Ovary (tissue), 9 donors: ENCODE measurements around the gene PSMB1. TPM values are rescaled to one million over a fixed set of nuclear protein-coding genes. Genes with fewer than 3 reads are reported as not detected.

ENCODE experiments used
- DNase-seq, 5 donors: peaks; one replicate each; pipeline ENCODE4 v3.0.0-alpha.2; 2019 to 2020
- H3K27ac ChIP-seq, 2 donors: fragments of 200-600 bp; one replicate each; pipeline versions ENCODE4 v1.5.1 to v1.8.0; 2019 to 2022
- H3K27me3 ChIP-seq: fragments of 200-600 bp; one replicate; pipeline ENCODE4 v1.8.0; 2022
- H3K36me3 ChIP-seq: fragments of 200-600 bp; sonication (generic); one replicate; pipeline ENCODE4 v1.5.1; 2019
- H3K4me1 ChIP-seq: one replicate; pipeline ENCODE4 v1.8.1; 2013; ENCODE audit warnings: mild to moderate bottlenecking, moderate library complexity; ENCODE audit not compliant: insufficient read depth
- H3K4me3 ChIP-seq: fragments of 200-600 bp; sonication (generic); one replicate; pipeline ENCODE4 v1.5.1; 2017
- H3K9me3 ChIP-seq, 2 donors: fragments of 200-600 bp in 1 of 2; sonication (generic) in 1 of 2; one replicate each; pipeline versions ENCODE4 v1.5.1 to v1.8.1; 2013 to 2019; ENCODE audit warnings: mild to moderate bottlenecking in 1 of 2, moderate library complexity in 1 of 2
- EP300 ChIP-seq: sonication (generic); formaldehyde crosslinking; IDR thresholded peaks from one replicate; pipeline ENCODE4 v1.6.1; 2017; ENCODE audit warnings: antibody characterized with exemption
- POLR2A ChIP-seq: fragments of 450-650 bp; IDR thresholded peaks from one replicate; pipeline ENCODE4 v1.6.1; 2017; ENCODE audit warnings: antibody characterized with exemption, mild to moderate bottlenecking, moderate library complexity
- WGBS, 3 donors: extraction: QIAGEN DNeasy Blood & Tissue Kit in 1 of 3; methylation state at CpG; one replicate each; pipeline versions ENCODE4 v1.1.5 to v1.1.7; 2013 to 2017; 5-methylcytosine and 5-hydroxymethylcytosine counted together
- intact Hi-C, 4 donors: fragments of 100-400 bp; cut with DNase I; formaldehyde crosslinking; loops; one replicate each; pipeline versions ENCODE4 v1.11.0 to v1.15.1; 2022 to 2023
- polyA plus RNA-seq, 2 donors: library from polyadenylated mRNA; stranded (reverse); fragments of 200-250 nt in 1 of 2; fragments of 350-450 nt in 1 of 2; fragmentation: Illumina TruSeq in 1 of 2; extraction: RNeasy Lipid Tissue Mini Kit (QIAGEN cat#74804) in 1 of 2; gene quantifications; one replicate each; pipeline ENCODE4 v1.2.3, GENCODE V29; 2013 to 2014
- total RNA-seq, 7 donors: library from RNA; depleted of rRNA in 2 of 7; stranded (reverse); fragments of >200 nt in 2 of 7; fragmentation: NEBNext Ultra II Directional in 3 of 7; extraction: Animal tissue kit (Norgen Biotek cat#: 25700) in 3 of 7; gene quantifications; one replicate each; pipeline versions ENCODE4 v1.1.0 to v1.2.4, GENCODE V29; 2016 to 2023
- TF ChIP-seq, protein P1 (sequence below), 3 donors: fragments of 450-650 bp in 2 of 3; fragments of 200-600 bp in 1 of 3; IDR thresholded peaks; one replicate each; pipeline versions ENCODE4 v1.5.1 to v1.8.0; 2016 to 2022; ENCODE audit warnings: antibody characterized with exemption in 3 of 3, mild to moderate bottlenecking in 1 of 3
- donor health status: DM: no; HTN: no; CAD: no; lungs with moderate emphysema.
- donor health status: DM: no; HTN: no; CAD: no.
- donor health status: Bipolar disorder and iron deficiency.
- donor health status: DM: yes; HTN: yes; CAD: no.
- donor health status: DM: no; HTN: no; CAD: no.
- donor health status: DM: yes; HTN: yes; CAD: no.

The PSMB1 gene
- total and polyA plus RNA-seq, 9 donors = 110 to 211 (median 127) TPM

DNA sequence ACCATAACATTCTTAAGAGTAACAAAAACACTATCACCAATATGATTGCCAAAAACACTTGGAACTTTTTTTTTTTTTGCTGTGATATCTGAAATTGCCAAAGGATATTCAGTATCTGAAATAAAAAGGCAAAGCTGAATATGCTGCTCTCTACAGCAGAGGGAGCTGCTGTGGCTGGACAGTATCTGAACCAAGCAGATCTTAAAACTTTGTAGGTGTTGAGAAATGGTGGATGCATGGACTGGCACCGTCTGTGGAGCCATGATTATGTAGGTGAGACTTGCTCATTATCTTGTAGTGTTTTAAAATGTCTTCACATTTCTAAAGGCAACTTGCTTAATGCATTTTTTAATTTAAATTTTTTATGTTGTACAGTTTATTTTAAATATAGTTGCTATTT lies 22.1 kb upstream of the PSMB1 start:
- no peak for DNase-seq
- H3K4me1 ChIP-seq = no peaks in the 10 kb centered on the region
- H3K4me3 ChIP-seq = no peak overlapping the region
- H3K36me3 ChIP-seq = no peaks in the 10 kb centered on the region
- TF ChIP-seq POLR2A = no peak
- TF ChIP-seq, protein P1, sequence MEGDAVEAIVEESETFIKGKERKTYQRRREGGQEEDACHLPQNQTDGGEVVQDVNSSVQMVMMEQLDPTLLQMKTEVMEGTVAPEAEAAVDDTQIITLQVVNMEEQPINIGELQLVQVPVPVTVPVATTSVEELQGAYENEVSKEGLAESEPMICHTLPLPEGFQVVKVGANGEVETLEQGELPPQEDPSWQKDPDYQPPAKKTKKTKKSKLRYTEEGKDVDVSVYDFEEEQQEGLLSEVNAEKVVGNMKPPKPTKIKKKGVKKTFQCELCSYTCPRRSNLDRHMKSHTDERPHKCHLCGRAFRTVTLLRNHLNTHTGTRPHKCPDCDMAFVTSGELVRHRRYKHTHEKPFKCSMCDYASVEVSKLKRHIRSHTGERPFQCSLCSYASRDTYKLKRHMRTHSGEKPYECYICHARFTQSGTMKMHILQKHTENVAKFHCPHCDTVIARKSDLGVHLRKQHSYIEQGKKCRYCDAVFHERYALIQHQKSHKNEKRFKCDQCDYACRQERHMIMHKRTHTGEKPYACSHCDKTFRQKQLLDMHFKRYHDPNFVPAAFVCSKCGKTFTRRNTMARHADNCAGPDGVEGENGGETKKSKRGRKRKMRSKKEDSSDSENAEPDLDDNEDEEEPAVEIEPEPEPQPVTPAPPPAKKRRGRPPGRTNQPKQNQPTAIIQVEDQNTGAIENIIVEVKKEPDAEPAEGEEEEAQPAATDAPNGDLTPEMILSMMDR (IDR thresholded peaks at IDR 0.05) = no peak
- no peak for TF ChIP-seq EP300
- no peaks in the 10 kb centered on the region for H3K9me3 ChIP-seq
- no peaks in the 10 kb centered on the region for H3K27me3 ChIP-seq
- no peak overlapping the region for H3K27ac ChIP-seq
- 85 to 91% (median 89%) methylated on average over 1 of the region's 1 CpG for WGBS, 3 donors
- intact Hi-C loops = no loop called here

DNA sequence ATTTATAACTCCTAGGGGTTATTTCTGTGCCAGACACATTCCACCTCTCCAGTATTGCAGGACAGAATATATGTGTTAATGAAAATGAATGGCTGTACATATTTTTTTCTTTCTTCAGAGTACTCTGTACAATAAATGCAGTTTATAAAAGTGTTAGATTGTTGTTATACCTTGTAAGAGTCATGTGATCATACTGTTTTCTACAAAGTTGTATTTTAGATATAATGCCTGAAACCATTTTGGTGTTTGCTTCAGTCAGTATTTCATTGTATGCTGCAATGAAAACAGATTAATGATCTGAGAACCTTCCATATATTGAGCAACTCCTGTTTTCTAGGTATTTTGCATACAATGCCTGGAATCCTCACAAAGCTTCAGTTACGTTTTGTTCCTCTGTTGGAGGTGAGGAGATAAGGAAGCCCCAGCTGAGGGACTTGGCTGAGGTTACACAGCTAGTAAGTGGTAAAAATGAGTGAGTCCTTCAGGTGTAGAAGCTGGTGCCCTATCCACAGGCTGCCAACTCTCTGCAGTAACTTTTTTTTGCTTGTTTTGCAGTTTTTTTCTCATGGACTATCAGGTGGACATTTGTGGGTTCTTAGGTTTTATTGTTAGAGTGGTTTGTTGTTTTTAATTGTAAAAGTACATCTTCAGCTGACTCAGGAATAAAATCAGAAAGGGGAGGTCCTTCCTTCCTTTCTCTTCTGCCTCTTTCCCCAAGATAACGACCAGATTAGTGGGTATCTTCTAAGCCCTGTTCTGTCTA lies 19.8 kb upstream of the PSMB1 start:
- no peaks in the 10 kb centered on the region for H3K36me3 ChIP-seq
- H3K27ac ChIP-seq = no peak overlapping the region
- intact Hi-C loops = no loop called here
- H3K4me3 ChIP-seq = no peak overlapping the region
- no peak for DNase-seq
- H3K9me3 ChIP-seq = no peaks in the 10 kb centered on the region
- no peaks in the 10 kb centered on the region for H3K27me3 ChIP-seq
- WGBS, 3 donors = 69 to 81% (median 76%) methylated on average over 2 of the region's 2 CpGs
- TF ChIP-seq EP300 (no peak), POLR2A (no peak)
- TF ChIP-seq, protein P1 (IDR thresholded peaks at IDR 0.05) = no peak
- no peaks in the 10 kb centered on the region for H3K4me1 ChIP-seq

GRCh38 chr6:170564936-170565530 lies 11.9 kb upstream of the PSMB1 start:
- no peak for DNase-seq
- Histone ChIP-seq H3K9me3 (no peaks in the 10 kb centered on the region), H3K36me3 (no peaks in the 10 kb centered on the region), H3K4me1 (no peaks in the 10 kb centered on the region), H3K27me3 (no peaks in the 10 kb centered on the region), H3K4me3 (no peak overlapping the region), H3K27ac (no peak overlapping the region)
- intact Hi-C loops = no loop called here
- TF ChIP-seq EP300 = no peak
- 94 to 98% (median 96%) methylated on average over 8 of the region's 8 CpGs for WGBS, 3 donors

- no peak overlapping the region for H3K27ac ChIP-seq
- no peaks in the 10 kb centered on the region for H3K36me3 ChIP-seq
- H3K27me3 ChIP-seq = no peaks in the 10 kb centered on the region
- intact Hi-C loops = no loop called here
- no peak overlapping the region for H3K4me3 ChIP-seq
- TF ChIP-seq, protein P1 (IDR thresholded peaks at IDR 0.05) = no peak
- TF ChIP-seq EP300 (no peak), POLR2A (no peak)
- DNase-seq = no peak
- no peaks in the 10 kb centered on the region for H3K9me3 ChIP-seq
- no peaks in the 10 kb centered on the region for H3K4me1 ChIP-seq
- 92 to 93% (median 93%) methylated on average over 4 of the region's 4 CpGs for WGBS, 3 donors
These were observed 8.4 kb upstream of the PSMB1 start for GRCh38 chr6:170561555-170561954.

- intact Hi-C loops = no loop called here
- H3K4me1 ChIP-seq = peaks cover 7% of the 10 kb centered on the region
- no peak overlapping the region for H3K27ac ChIP-seq
- peak overlapping the region; percentile 84 for H3K4me3 ChIP-seq
- H3K9me3 ChIP-seq = no peaks in the 10 kb centered on the region
- no peak for DNase-seq
- no peaks in the 10 kb centered on the region for H3K27me3 ChIP-seq
- no peaks in the 10 kb centered on the region for H3K36me3 ChIP-seq
- WGBS, 3 donors = 39 to 43% (median 41%) methylated on average over 3 of the region's 3 CpGs
- TF ChIP-seq, protein P1 (IDR thresholded peaks at IDR 0.05) = no peak
- no peak for TF ChIP-seq EP300
- no peak for TF ChIP-seq POLR2A
These were observed 2.2 kb upstream of the PSMB1 start for GRCh38 chr6:170555305-170555704.
